Measurements from ENCODE around the gene MAB21L3.

MAB21L3 gene

DNA sequence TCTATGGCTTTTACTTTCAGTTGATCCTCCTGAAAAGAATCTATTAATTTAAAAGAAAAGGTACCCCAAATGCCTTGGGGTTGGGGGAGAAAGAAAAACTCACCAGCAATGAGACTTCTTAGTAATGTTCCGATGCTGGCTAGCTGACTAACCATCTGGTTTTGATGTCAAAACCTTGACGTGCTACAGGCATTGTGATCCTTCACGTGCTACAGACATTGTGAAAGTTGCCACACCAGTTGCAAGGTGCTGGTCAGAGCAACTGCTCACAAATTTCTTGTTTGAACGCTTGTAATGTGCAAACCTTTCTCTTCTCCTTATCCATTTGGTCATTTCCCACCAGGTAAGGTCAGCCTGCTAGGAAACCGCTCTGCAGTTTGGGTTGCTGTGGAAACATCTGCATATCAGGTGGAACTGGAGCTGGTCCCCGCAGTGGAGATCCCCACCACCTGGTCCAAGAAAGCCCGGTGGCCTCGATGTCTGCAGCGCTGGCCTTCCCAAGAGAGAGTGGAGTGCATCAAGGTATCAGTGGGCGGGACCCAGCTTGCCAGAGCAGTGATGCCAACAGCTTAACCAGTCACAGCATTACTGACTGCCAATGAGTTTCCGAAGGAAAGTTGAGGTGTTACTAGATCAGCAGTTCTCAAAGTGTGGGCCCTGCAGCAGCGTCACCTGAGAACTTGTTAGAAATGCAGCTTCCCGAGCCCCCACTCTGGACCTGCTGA lies 16.1 kb downstream of the MAB21L3 start:
- TF ChIP-seq, protein P1, sequence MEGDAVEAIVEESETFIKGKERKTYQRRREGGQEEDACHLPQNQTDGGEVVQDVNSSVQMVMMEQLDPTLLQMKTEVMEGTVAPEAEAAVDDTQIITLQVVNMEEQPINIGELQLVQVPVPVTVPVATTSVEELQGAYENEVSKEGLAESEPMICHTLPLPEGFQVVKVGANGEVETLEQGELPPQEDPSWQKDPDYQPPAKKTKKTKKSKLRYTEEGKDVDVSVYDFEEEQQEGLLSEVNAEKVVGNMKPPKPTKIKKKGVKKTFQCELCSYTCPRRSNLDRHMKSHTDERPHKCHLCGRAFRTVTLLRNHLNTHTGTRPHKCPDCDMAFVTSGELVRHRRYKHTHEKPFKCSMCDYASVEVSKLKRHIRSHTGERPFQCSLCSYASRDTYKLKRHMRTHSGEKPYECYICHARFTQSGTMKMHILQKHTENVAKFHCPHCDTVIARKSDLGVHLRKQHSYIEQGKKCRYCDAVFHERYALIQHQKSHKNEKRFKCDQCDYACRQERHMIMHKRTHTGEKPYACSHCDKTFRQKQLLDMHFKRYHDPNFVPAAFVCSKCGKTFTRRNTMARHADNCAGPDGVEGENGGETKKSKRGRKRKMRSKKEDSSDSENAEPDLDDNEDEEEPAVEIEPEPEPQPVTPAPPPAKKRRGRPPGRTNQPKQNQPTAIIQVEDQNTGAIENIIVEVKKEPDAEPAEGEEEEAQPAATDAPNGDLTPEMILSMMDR (IDR thresholded peaks at IDR 0.05), result no peak
- no peaks in the 10 kb centered on the region for H3K9me3 ChIP-seq
- peaks cover 16 to 21% of the 10 kb centered on the region in 2 experiments for H3K4me1 ChIP-seq (ENCODE audit: control insufficient read depth in 1 of 2, insufficient read depth in 1 of 2, low read depth in 1 of 2, low read length in 1 of 2)
- H3K36me3 ChIP-seq, result no peaks in the 10 kb centered on the region
- H3K27ac ChIP-seq, result no peak overlapping the region
- no peak overlapping the region for H3K4me3 ChIP-seq (ENCODE audit: low read depth in 1 of 2, low read length in 1 of 2)
- H3K27me3 ChIP-seq, result no peaks in the 10 kb centered on the region

- Histone ChIP-seq H3K27me3 (no peaks in the 10 kb centered on the region), H3K4me1 (ENCODE audit: control insufficient read depth in 1 of 2, insufficient read depth in 1 of 2, low read depth in 1 of 2, low read length in 1 of 2) (peaks cover 21 to 28% of the 10 kb centered on the region in 2 experiments), H3K4me3 (ENCODE audit: low read depth in 1 of 2, low read length in 1 of 2) (no peak overlapping the region), H3K27ac (no peak overlapping the region), H3K9me3 (no peaks in the 10 kb centered on the region), H3K36me3 (no peaks in the 10 kb centered on the region)
- TF ChIP-seq, protein P1 (IDR thresholded peaks at IDR 0.05), result no peak
Measured at GRCh38 chr1:116127848-116128540, 16.8 kb downstream of the MAB21L3 start.

DNA sequence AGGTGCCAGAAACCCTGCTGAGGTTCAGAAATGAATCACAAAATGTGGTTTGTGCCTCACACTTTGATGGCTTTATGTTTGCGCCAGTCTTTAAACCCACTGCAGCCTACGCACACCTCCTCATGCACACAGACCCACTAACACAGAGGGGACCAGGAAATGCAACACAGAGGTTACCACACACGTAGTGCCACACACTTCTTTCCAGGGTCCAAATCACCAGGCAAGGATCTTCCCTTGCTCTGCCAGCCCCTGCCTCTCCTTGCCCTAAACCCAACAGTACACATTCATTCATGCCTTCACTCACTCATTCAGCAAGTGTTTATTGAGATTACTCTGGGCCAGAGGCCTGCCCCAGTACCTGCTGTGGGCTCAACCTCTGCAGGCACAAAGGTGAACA lies 17.5 kb downstream of the MAB21L3 start:
- TF ChIP-seq, protein P1 (IDR thresholded peaks at IDR 0.05), result no peak
- H3K4me1 ChIP-seq (ENCODE audit: control insufficient read depth in 1 of 2, insufficient read depth in 1 of 2, low read depth in 1 of 2, low read length in 1 of 2), result peaks cover 27 to 34% of the 10 kb centered on the region in 2 experiments

GRCh38 chr1:116129537-116129936 lies 18.3 kb downstream of the MAB21L3 start:
- Histone ChIP-seq H3K9me3 (no peaks in the 10 kb centered on the region), H3K36me3 (no peaks in the 10 kb centered on the region), H3K4me3 (ENCODE audit: low read depth in 1 of 2, low read length in 1 of 2) (no peak overlapping the region), H3K27ac (no peak overlapping the region), H3K27me3 (no peaks in the 10 kb centered on the region), H3K4me1 (ENCODE audit: control insufficient read depth in 1 of 2, insufficient read depth in 1 of 2, low read depth in 1 of 2, low read length in 1 of 2) (peaks cover 29 to 36% of the 10 kb centered on the region in 2 experiments)
- TF ChIP-seq, protein P1 (IDR thresholded peaks at IDR 0.05), result no peak

More for the DNA sequence above, 17.5 kb downstream of the MAB21L3 start:
- no peak overlapping the region for H3K4me3 ChIP-seq (ENCODE audit: low read depth in 1 of 2, low read length in 1 of 2)
- no peaks in the 10 kb centered on the region for H3K36me3 ChIP-seq
- no peaks in the 10 kb centered on the region for H3K9me3 ChIP-seq
- no peak overlapping the region for H3K27ac ChIP-seq
- no peaks in the 10 kb centered on the region for H3K27me3 ChIP-seq

DNA sequence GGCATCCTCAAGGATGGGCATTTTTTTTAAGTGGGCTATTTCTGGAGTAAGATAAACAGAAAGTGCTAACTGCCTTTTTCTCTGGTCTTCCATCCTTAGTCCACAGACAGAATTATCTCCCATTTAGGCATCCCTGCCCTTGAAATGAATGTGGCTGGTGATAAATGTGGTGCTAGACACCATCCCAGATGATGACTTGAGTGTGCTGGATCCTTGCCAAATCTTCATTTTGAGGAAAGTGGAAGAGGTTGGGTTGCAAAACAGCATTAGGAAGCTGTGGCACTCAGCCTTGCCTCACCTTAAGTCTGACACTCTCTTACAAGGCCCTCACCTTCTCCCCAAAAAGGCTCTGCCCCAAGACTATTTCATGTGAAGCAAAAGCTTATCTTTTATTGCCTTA lies 19.2 kb downstream of the MAB21L3 start:
- H3K36me3 ChIP-seq, result no peaks in the 10 kb centered on the region
- H3K4me3 ChIP-seq (ENCODE audit: low read depth in 1 of 2, low read length in 1 of 2), result no peak overlapping the region
- no peaks in the 10 kb centered on the region for H3K9me3 ChIP-seq
- no peak overlapping the region for H3K27ac ChIP-seq
- no peaks in the 10 kb centered on the region for H3K27me3 ChIP-seq
- H3K4me1 ChIP-seq (ENCODE audit: control insufficient read depth in 1 of 2, insufficient read depth in 1 of 2, low read depth in 1 of 2, low read length in 1 of 2), result peaks cover 29 to 36% of the 10 kb centered on the region in 2 experiments
- TF ChIP-seq, protein P1 (IDR thresholded peaks at IDR 0.05), result no peak
